Heart left ventricle (tissue), 13 donors: Measurements from ENCODE around the gene TOP2B.

Experiments
- CTCF ChIP-seq, 12 donors: fragments of 200-600 bp; sonication (generic) in 4 of 12; IDR thresholded peaks; one replicate each; pipeline versions ENCODE4 v1.5.0 to v1.8.0; 2018 to 2022; ENCODE audit warnings: antibody characterized with exemption in 12 of 12, mild to moderate bottlenecking in 5 of 12
- POLR2A ChIP-seq, 2 donors: fragments of 450-650 bp; IDR thresholded peaks; one replicate each; pipeline ENCODE4 v1.6.1; 2017; ENCODE audit warnings: antibody characterized with exemption in 2 of 2, mild to moderate bottlenecking in 2 of 2, moderate library complexity in 2 of 2
- donor health status: ischemic (EF 13 %, LVEDD 7.1; RV severe dilation, severe dysfunction).
- donor health status: DM: no; HTN: yes; CAD: no.
- donor health status: DM: no; HTN: no; CAD: no.
- donor health status: ischemic (EF 25% LVEDD 6.9; RV normal size, moderate dysfunction).
- donor health status: ischemic (EF 25% LVEDD 5.7; RV mildly dilated, moderate dysfunction).
- donor health status: ischemic (EF 35%, LVEDD 5.7; RV mildly dilated, moderate dysfunction).
- donor health status: nonischemic (EF 11% LVEDD 7.7; RV severe dilation, severe dysfunction).
- donor health status: DM: yes; HTN: yes; CAD: no.
- donor health status: PGD.
- donor health status: ischemic (EF 29% LVEDD 5.4; RV normal size, mild dysfunction).
- donor health status: nonischemic (EF 23%, LVEDD 6.1; RV moderate dilation, normal function).

GRCh38 chr3:25610167-25610566 is 54.5 kb downstream of the TOP2B start:
- TF ChIP-seq CTCF (IDR thresholded peaks at IDR 0.05) (no peak), POLR2A (IDR thresholded peaks at IDR 0.05) (no peak)
